Hepatocyte (in vitro differentiated cells): Measurements from ENCODE around the gene DCTPP1. TPM values are rescaled to one million over a fixed set of nuclear protein-coding genes. Genes with fewer than 3 reads are reported as not detected.
A peak's percentile ranks its signal among the peaks of the same experiment; 100 is the strongest.

Source experiments
- DNase-seq: peaks from one replicate; pipeline ENCODE4 v3.0.0-alpha.2; 2016; ENCODE audit warnings: low spot score
- H2AFZ ChIP-seq: fragments of 200-600 bp; sonication (generic); 2 replicates; pipeline ENCODE4 v1.6.0; 2016; ENCODE audit warnings: antibody characterized with exemption, mild to moderate bottlenecking
- H3K27ac ChIP-seq: fragments of 200-600 bp; sonication (generic); 2 replicates; pipeline ENCODE4 v1.5.1; 2016; ENCODE audit warnings: mild to moderate bottlenecking
- H3K27me3 ChIP-seq: fragments of 200-600 bp; sonication (generic); 2 replicates; pipeline ENCODE4 v1.6.1; 2016
- H3K36me3 ChIP-seq: fragments of 200-600 bp; sonication (generic); replicated peaks from 2 replicates; pipeline ENCODE4 v1.5.1; 2016; ENCODE audit warnings: low read depth; ENCODE audit not compliant: insufficient read depth
- H3K4me1 ChIP-seq: fragments of 200-600 bp; sonication (generic); 2 replicates; pipeline ENCODE4 v1.5.1; 2016; ENCODE audit warnings: mild to moderate bottlenecking, moderate library complexity; ENCODE audit not compliant: insufficient read depth
- H3K4me2 ChIP-seq: fragments of 200-600 bp; sonication (generic); 2 replicates; pipeline ENCODE4 v1.6.0; 2016
- H3K4me3 ChIP-seq: fragments of 200-600 bp; sonication (generic); 2 replicates; pipeline ENCODE4 v1.5.1; 2016; ENCODE audit warnings: mild to moderate bottlenecking
- H3K79me2 ChIP-seq: fragments of 200-600 bp; sonication (generic); 2 replicates; pipeline ENCODE4 v1.6.0; 2017; ENCODE audit warnings: mild to moderate bottlenecking
- H3K9me2 ChIP-seq: fragments of 200-600 bp; sonication (generic); replicated peaks from 2 replicates; pipeline ENCODE4 v1.6.0; 2017; ENCODE audit warnings: mild to moderate bottlenecking; ENCODE audit not compliant: insufficient read depth
- H3K9me3 ChIP-seq: fragments of 200-600 bp; sonication (generic); 2 replicates; pipeline ENCODE4 v1.5.1; 2016; ENCODE audit warnings: low read depth, mild to moderate bottlenecking
- H4K20me1 ChIP-seq: fragments of 200-600 bp; sonication (generic); 2 replicates; pipeline ENCODE4 v1.6.0; 2016; ENCODE audit warnings: mild to moderate bottlenecking; ENCODE audit not compliant: insufficient read depth, poor library complexity, severe bottlenecking
- EZH2 ChIP-seq: fragments of 200-600 bp; sonication (generic); IDR thresholded peaks from 2 replicates; pipeline ENCODE4 v1.6.1; 2016; ENCODE audit warnings: antibody characterized with exemption, mild to moderate bottlenecking, borderline replicate concordance
- EZH2phosphoT487 ChIP-seq: fragments of 200-600 bp; sonication (generic); IDR thresholded peaks from one replicate; pipeline ENCODE4 v1.6.1; 2018; ENCODE audit warnings: antibody characterized with exemption, mild to moderate bottlenecking, low read depth, moderate library complexity; ENCODE audit not compliant: unreplicated experiment, severe bottlenecking
- WGBS: methylation state at CpG from one replicate; pipeline ENCODE4 v1.1.6; 2016; ENCODE audit warnings: low lambda C conversion rate; ENCODE audit errors: missing lambda C conversion rate; 5-methylcytosine and 5-hydroxymethylcytosine counted together
- polyA plus RNA-seq: library from polyadenylated mRNA; unstranded; fragments of >200 nt; fragmentation: Nextera tagmentation; extraction: Ambion mirVana; gene quantifications from 2 replicates; pipeline ENCODE4 v1.2.1, GENCODE V29; 2016
- total RNA-seq: library from RNA; depleted of rRNA; stranded (reverse); fragments of >200 nt; gene quantifications from 2 replicates; pipeline ENCODE4 v1.2.3, GENCODE V29; 2014
- TF ChIP-seq, protein P1 (sequence below): fragments of 200-600 bp; sonication (generic); IDR thresholded peaks from 2 replicates; pipeline ENCODE4 v1.5.1; 2016; ENCODE audit warnings: antibody characterized with exemption, mild to moderate bottlenecking; ENCODE audit not compliant: poor library complexity

DCTPP1 gene
- total and polyA plus RNA-seq, 2 experiments from 2014 or later, result 25.9 to 36.3 TPM

DNA sequence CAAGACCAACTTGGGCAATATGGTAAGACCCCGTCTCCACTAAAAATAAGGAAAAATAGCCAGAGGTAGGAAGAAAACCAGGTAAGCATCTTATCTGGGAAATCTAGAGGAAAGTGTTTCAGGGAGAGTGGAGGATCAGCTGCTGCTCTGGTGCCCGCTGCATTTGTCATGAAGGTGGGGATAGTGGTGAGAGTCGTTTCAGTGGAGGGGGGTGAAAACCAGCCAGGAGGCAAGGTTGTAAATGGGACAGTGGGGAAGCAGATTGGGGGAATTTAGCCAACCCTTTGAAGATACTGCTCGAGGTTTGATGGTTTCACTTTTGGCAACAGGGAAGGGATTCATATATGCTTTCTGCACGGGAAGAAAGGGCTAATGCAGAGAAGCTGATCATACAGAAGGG lies 8.8 kb downstream of the DCTPP1 start:
- H3K36me3 ChIP-seq, result no peaks in the 10 kb centered on the region
- no peak overlapping the region for H3K4me3 ChIP-seq
- no peak overlapping the region for H3K27ac ChIP-seq
- 89% methylated on average over 5 of the region's 5 CpGs for WGBS
- H3K4me1 ChIP-seq, result peaks cover 8% of the 10 kb centered on the region
- H2AFZ ChIP-seq, result no peak overlapping the region
- H3K9me2 ChIP-seq, result no peaks in the 10 kb centered on the region
- peaks cover 3% of the 10 kb centered on the region for H3K79me2 ChIP-seq
- no peak for DNase-seq
- no peaks in the 10 kb centered on the region for H3K27me3 ChIP-seq
- no peak for TF ChIP-seq EZH2phosphoT487
- TF ChIP-seq, protein P1, sequence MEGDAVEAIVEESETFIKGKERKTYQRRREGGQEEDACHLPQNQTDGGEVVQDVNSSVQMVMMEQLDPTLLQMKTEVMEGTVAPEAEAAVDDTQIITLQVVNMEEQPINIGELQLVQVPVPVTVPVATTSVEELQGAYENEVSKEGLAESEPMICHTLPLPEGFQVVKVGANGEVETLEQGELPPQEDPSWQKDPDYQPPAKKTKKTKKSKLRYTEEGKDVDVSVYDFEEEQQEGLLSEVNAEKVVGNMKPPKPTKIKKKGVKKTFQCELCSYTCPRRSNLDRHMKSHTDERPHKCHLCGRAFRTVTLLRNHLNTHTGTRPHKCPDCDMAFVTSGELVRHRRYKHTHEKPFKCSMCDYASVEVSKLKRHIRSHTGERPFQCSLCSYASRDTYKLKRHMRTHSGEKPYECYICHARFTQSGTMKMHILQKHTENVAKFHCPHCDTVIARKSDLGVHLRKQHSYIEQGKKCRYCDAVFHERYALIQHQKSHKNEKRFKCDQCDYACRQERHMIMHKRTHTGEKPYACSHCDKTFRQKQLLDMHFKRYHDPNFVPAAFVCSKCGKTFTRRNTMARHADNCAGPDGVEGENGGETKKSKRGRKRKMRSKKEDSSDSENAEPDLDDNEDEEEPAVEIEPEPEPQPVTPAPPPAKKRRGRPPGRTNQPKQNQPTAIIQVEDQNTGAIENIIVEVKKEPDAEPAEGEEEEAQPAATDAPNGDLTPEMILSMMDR, result no peak
- no peak for TF ChIP-seq EZH2
- no peak overlapping the region for H3K4me2 ChIP-seq
- no peaks in the 10 kb centered on the region for H4K20me1 ChIP-seq
- H3K9me3 ChIP-seq, result no peaks in the 10 kb centered on the region

DNA sequence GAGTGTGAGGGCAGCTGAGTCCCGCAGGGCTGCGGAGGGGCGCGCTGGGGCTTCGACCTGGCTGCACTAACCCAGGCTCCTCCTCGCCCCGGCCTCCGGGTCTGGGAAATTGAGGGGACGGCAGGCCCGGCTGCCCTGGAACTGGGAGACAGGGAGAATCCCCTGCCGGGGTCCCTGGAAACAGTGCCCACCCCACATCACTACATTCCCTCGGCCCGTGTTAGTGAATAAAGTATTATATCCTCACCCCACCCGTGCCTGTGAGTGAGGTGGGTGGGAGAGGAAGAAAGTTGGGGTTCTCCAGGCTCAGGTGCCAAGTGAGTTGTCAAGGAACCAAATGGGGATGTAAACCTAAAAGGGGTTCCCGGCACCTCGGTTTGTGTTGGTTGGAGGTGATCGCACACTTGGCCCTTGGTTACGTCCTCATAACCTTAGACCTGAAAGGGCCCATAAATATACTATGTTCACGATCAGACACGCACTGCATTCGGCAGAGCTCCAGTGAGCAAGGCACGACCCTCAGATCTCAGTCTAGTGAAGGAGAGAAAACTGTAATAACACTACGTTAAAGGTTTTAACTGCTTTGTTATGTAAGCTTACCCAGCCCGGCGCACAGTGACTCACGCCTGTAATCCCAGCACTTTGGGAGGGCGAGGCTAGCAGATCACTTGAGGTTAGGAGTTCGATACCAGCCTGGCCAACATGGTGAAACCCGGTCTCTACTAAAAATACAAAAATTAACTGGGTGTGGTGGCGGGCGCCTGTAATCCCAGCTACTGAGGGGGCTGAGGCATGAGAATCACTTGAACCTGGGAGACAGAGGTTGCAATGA lies 11.3 kb downstream of the DCTPP1 start:
- Histone ChIP-seq H3K4me3 (no peak overlapping the region), H3K79me2 (peaks cover 7% of the 10 kb centered on the region), H3K9me3 (no peaks in the 10 kb centered on the region), H2AFZ (peak overlapping the region; percentile 16), H3K36me3 (no peaks in the 10 kb centered on the region), H4K20me1 (no peaks in the 10 kb centered on the region), H3K27ac (peak overlapping the region; percentile 75), H3K4me1 (peaks cover 8% of the 10 kb centered on the region), H3K4me2 (peak overlapping the region; percentile 68), H3K9me2 (no peaks in the 10 kb centered on the region), H3K27me3 (no peaks in the 10 kb centered on the region)
- no peak for DNase-seq
- TF ChIP-seq, protein P1, result no peak
- TF ChIP-seq EZH2phosphoT487 (no peak), EZH2 (no peak)
- WGBS, result 64% methylated on average over 31 of the region's 31 CpGs

DNA sequence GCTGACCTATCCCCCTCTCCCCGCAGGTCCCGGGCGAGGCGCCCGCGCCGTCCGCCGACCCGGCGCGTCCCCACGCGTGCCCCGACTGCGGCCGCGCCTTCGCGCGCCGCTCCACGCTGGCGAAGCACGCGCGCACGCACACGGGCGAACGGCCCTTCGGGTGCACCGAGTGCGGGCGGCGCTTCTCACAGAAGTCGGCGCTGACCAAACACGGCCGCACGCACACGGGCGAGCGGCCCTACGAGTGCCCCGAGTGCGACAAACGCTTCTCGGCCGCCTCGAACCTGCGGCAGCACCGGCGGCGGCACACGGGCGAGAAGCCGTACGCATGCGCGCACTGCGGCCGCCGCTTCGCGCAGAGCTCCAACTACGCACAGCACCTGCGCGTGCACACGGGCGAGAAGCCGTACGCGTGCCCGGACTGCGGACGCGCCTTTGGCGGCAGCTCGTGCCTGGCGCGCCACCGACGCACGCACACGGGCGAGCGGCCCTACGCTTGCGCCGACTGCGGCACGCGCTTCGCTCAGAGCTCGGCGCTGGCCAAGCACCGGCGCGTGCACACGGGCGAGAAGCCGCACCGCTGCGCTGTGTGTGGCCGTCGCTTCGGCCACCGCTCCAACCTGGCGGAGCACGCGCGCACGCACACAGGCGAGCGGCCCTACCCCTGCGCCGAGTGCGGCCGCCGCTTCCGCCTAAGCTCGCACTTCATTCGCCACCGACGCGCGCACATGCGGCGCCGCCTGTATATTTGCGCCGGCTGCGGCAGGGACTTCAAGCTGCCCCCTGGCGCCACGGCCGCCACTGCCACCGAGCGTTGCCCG lies 12.1 kb downstream of the DCTPP1 start:
- peak overlapping the region; percentile 75 for H3K27ac ChIP-seq
- H4K20me1 ChIP-seq, result no peaks in the 10 kb centered on the region
- no peaks in the 10 kb centered on the region for H3K9me3 ChIP-seq
- peak overlapping the region; percentile 68 for H3K4me2 ChIP-seq
- no peaks in the 10 kb centered on the region for H3K36me3 ChIP-seq
- peak overlapping the region; percentile 16 for H2AFZ ChIP-seq
- peak; percentile 94 for DNase-seq
- peaks cover 8% of the 10 kb centered on the region for H3K4me1 ChIP-seq
- WGBS, result 4% methylated on average over 128 of the region's 140 CpGs
- TF ChIP-seq EZH2, result no peak
- no peak for TF ChIP-seq EZH2phosphoT487
- TF ChIP-seq, protein P1, result peak; percentile 19
- H3K4me3 ChIP-seq, result no peak overlapping the region
- no peaks in the 10 kb centered on the region for H3K27me3 ChIP-seq
- H3K9me2 ChIP-seq, result no peaks in the 10 kb centered on the region
- peaks cover 7% of the 10 kb centered on the region for H3K79me2 ChIP-seq
